Stimulated activated CD4-positive, alpha-beta T cell treated with anti-CD3 and anti-CD28 coated beads, Interleukin-15, amount 100 ng/mL, for 1 hour (primary cell): Measurements from ENCODE around the gene CARMIL3.

Experiments
- DNase-seq, 2 donors: peaks; one replicate each; pipeline ENCODE4 v3.0.0-alpha.2; 2020; ENCODE audit warnings: low read depth in 1 of 2, low spot score in 1 of 2

Gene CARMIL3

GRCh38 chr14:24060443-24060842 lies 8.6 kb downstream of the CARMIL3 start:
- DNase-seq, result no peak

- no peak for DNase-seq
Observed at GRCh38 chr14:24060984-24061913, 9.4 kb downstream of the CARMIL3 start.

- no peak for DNase-seq
Observed at GRCh38 chr14:24062216-24062980, 10.6 kb downstream of the CARMIL3 start.

GRCh38 chr14:24063263-24063836 lies 11.5 kb downstream of the CARMIL3 start:
- no peak for DNase-seq

- no peak for DNase-seq
Observed at GRCh38 chr14:24064091-24064795, 12.4 kb downstream of the CARMIL3 start.

- no peak for DNase-seq
Observed at GRCh38 chr14:24064856-24065255, 13.0 kb downstream of the CARMIL3 start.

DNA sequence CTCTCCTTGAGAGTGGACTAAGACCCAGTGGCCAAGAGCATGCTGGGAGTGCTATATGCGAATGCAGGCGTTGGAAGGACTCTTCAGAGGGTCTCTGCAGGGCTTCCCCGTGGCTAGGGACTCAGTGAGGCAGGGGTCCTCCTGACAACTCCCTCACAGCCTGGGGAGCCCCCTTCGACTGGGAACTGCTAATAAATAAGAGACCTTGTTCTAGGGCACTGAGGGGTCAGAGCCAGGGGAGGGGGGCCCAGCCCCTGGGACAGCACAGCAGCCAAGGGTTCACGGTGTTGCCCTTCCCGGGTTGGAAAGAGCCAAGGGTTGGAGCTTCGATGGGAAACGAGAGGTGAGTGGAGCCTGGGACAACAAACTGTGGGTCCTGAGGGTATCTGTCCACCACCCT lies 13.6 kb downstream of the CARMIL3 start:
- no peak for DNase-seq

- DNase-seq, result no peak
Observed at GRCh38 chr14:24066496-24067132, 14.8 kb downstream of the CARMIL3 start.

DNA sequence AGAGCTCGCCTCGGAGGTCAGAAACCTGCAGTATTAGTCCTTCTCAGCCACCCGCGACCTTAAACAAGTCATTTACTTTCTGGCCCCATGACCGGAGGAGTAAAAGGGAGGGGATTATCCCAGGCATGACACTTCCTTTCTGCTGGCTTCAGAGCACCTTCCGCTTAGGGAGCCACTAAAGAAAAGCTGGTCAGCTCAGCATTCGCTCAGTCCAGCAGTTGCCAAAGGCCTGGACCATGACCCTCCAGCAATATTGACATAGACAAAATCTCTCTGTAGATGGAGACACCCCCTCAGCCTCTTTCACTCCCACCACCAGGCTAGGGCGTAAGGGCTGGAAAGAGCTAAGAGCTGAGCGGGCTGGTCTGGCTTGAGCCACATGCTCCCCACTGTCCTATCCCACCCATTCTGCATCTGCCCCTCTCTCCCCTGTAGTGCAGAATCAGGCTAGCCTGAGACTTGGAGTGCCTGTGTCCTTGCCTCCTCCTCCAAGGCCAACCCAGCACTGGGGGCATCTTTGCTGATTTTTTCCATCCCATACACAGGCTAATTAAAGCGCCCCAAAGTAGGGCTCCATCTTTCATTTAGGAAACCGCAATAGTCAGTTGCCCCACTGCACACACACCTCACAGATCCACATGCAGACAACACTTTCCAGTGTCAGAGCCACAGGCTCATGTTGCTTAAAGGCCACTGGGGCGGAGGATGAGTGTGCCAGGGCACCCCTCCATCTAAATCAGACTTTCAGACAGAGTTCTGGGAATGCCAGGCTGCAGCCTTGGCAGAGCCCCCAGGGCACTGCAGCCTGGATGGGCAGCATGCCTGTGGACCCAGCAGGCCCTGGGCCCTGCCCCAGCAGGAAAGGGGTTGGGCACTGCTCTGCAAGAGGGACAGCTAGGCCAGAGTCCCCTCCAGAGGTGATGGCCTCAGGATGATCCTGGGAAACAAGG lies 15.6 kb downstream of the CARMIL3 start:
- no peak for DNase-seq

DNA sequence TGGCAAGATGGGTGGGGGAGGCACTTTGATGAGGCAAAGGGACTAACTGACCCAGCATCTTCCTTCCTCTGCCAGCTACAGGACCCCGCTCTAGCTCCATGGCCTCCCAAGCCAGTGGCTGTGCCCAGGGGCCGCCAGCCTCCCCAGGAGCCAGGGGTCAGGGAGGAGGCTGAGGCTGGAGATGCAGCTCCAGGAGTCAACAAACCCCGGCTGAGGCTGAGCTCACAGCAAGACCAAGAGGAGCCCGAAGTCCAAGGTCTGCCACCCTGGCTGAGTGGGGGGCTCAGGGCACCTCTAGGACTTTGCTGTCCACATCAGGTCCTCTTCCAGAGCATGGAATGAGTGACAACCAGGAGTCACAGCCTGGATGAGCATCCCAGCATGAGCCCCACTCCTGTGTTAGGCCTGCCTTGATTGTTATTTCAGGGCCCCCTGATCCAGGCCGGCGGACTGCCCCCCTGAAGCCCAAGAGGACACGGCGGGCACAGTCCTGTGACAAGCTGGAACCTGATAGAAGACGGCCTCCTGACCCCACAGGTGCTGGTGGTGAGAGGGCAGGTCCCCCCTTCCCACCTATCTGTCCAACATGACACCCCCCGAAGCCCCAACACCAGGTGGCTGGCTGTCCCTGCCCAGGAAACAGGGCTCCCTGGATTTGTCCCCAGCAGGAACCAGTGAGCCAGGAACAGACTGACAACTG lies 17.1 kb downstream of the CARMIL3 start:
- DNase-seq, result no peak

DNA sequence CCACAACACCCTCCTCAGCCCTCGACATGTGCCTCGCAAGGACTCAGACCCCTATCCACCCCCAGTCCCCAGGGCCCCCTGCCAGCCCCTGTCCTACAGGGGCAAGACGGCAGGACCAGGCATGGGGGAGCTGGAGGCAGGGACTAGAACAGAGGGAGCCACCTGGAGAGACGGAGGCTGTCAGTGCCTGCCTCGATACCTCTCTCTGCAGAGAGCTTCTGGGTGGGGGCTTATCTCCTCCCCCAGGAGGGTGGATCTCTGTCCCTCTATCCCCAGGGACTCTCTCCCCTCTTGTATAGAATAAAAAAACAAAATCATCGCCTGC lies 17.6 kb downstream of the CARMIL3 start:
- no peak for DNase-seq

- DNase-seq, result no peak
Observed at GRCh38 chr14:24070285-24071143, 18.7 kb downstream of the CARMIL3 start.

DNA sequence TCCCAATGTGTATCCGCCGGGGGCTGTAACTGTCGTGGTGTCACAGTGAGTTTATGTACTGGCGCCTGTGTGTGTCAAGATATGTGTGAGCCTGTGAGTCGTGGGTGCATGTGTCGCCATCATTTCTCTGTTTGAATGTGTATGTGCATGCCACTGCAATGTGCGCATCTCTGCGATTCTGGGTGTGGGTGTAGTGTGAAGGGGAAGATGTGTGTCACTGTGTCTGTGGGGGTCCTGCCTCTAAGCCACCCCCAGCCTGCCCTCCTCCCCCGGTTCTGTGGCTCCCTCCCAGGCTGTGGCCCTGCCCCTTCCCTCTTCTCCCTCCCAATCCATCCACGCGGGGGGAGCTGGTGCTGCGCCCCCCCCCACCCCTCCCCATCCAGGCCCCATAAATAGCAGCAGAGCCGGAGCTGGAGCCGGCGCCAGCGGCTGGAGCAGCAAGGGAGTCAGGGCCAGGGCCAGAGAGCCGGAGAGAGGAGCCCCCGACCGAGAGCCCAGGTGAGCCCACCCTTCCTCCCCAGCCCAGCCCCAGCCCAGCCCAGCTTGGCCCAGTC lies 19.4 kb downstream of the CARMIL3 start, which contains the start of gene CPNE6:
Gene CPNE6 (plus strand): TSS at position 419 of the 554 bp plus-strand sequence. CDS start 1,375 bp downstream, outside the sequence.
- DNase-seq, result no peak

DNA sequence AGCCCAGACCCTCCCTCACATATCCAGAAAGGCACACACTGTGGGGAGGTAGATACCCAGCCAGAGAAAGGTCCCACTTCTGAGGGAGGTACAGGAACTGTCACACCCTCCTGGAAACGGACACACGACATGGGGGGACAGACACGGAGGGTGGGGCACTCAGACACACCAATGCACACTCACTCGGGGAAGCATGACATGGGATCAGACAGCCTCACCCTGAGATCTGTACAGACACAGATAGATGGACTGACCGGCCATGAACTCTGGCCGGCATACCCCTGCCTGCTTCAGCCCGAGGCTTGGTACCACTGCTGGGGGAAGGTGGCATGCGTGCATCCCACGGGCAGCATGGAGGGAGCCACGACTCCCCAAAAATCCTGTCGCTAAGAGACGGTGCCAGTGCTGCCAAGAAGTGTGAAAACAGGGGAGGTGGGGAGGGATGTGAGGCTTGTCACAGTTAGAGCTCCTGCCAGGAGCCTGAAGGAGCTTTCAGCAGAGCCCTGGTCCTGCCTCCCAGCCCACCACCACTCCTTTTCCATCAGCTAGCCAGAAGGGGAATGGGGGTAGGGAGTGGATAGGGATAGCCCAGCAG lies 20.1 kb downstream of the CARMIL3 start:
- no peak for DNase-seq

- DNase-seq, result no peak
Observed at GRCh38 chr14:24072436-24072835, 20.6 kb downstream of the CARMIL3 start.

- no peak for DNase-seq
Observed at GRCh38 chr14:24072881-24073877, 21.4 kb downstream of the CARMIL3 start.
